ENCODE results near the gene APOL2.
"Not testable (repeated sequence)": the region's sequence is repeated elsewhere in the genome, so short reads cannot be mapped to it uniquely, and the experiment has no call there.

APOL2 gene

DNA sequence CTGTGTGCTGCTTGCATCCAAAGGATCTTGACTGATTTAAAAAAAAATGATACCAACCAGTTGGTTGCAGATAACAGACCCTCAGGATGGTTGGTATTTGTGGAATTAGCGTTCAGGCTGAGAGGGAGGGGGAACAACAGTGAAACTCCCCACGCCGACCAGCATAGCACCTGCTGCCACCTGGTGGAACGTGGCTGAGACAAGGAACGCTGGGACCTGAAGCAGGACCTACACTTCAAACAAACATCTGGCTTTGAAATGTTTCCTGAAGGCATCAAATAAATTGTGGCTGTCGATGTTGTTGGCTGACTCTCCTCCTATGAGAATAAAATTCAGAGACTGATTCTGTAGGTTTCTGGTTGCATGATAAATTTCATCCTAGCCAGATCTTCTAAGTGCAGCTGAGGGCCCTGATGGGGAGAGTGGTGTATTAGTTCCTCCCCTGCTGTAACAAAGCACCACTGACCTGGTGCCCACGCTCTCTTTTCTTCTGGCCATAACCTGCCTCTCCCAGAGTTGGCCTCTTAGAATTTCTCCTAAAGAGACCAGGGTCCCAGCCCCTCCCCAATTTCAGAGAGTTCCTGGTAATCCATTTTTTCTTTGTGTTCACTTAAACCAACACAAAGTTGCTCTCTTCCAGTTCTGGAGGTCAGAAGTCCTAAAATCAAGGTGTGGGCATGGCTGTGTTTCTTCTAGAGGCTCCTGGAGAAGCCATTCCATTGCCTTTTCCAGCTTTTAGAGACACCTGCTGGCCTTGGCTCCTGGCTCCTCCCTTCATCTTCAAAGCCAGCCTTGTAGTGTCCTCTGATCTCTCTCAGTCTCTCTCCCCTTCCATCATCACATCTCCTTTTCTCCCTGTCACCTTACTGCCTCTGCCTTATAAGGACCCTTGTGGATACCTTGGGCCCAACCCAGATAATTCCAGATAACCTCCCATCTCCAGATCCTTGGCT, 17.3 kb downstream of the APOL2 start:
- no peak for DNase-seq (ENCODE audit: low spot score)

- DNase-seq (ENCODE audit: low spot score): no peak
Observed at GRCh38 chr22:36220451-36220921, 18.8 kb downstream of the APOL2 start.

DNA sequence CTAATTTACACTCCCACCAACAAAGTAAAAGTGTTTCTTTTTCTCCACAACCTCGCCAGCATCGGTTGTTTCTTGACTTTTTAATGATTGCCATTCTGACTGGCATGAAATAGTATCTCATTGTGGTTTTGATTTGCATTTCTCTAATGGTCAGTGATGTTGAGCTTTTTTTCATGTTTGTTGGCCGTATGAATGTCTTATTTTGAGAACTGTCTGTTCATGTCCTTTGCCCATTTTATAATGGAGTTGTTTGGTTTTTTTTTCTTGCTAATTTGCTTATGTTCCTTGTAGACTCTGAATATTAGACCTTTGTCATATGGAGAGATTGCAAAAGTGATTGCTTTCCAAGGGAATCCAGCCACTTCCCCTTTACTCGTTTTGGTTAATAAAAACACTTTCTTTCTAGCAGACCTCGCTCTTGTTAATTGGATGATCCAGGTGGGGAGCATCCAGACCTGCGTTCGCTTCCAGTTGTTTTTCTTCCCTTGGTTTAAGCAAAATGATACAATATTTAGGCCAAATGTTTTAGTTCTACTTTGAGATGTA, 20.6 kb downstream of the APOL2 start:
- no peak for DNase-seq (ENCODE audit: low spot score)

GRCh38 chr22:36215981-36216380, 23.3 kb downstream of the APOL2 start:
- no peak for DNase-seq (ENCODE audit: low spot score)

DNA sequence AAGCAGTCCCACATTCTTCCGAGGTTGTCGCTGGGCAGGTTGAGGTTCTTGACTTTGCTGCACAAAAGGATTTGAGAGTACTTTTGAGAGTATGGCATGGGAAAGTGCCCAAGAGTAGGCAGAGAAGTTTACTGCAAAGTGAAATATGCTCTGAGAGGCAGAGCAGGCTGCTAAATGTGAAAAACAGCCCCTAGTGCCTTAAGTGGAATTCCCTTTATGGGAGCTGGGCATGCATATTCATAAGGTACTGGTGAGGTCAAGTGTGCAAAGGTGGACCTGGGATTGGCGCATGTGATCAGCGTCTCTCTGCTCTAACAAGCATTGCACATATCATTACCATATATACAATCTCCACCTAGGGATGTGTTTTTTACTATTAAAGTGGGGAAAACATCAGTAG, 25.7 kb downstream of the APOL2 start:
- no peak for DNase-seq (ENCODE audit: low spot score)

- DNase-seq (ENCODE audit: low spot score): no peak
Observed at GRCh38 chr22:36212901-36213300, 26.4 kb downstream of the APOL2 start.

DNA sequence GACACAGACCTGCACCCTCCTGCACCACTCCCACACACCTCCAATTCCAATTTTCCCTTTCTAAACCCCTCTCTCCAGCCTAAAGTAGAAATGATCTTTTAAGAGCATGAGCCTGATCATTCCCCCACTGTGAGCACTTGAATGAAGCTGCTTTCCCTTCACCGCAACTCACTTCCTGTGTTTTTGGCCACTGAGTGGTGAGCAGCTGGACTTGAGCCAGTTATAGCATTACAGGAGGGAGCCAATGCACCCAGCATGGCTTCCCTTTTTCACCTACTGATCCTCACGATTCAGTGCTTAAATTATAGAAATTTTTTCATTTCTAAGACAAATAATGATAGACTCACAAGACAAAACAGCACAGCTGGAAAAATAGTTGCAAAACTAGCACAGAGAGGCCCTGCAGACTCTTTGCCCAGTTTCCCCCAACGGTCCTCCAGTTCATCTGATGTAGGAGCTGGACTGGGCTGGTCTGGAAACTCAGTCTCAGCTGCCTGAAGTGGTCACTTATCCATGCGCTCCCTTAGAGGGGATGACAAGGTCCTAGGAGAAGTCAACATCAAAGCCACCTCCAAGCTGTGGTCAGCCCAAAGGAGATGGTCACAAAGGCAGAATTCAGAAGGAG, 28.0 kb downstream of the APOL2 start:
- no peak for DNase-seq (ENCODE audit: low spot score)

DNA sequence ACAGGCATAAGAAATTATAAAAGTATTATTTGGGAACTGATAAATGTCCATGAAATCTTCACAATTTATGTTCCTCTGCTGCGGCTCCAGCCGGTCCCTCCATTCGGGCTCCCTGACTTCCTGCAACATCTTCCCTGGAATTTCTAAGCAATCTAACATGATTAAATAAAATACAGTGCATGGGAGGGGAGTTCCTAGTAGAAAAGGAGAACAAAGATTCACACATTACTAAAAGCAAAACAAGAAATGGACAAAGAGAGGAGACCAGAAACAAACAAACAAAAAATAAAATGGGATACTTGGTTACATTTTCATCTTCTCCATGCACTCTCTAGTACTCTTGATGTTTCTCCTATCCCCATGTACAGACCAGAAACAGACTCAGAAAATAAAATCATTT, 29.1 kb downstream of the APOL2 start:
- DNase-seq (ENCODE audit: low spot score): no peak

GRCh38 chr22:36209488-36209908, 29.8 kb downstream of the APOL2 start:
- DNase-seq (ENCODE audit: low spot score): not testable (repeated sequence)

GRCh38 chr22:36208914-36209313, 30.4 kb downstream of the APOL2 start:
- DNase-seq (ENCODE audit: low spot score): no peak

- no peak for DNase-seq (ENCODE audit: low spot score)
Observed at GRCh38 chr22:36208162-36208765, 31.1 kb downstream of the APOL2 start.

DNA sequence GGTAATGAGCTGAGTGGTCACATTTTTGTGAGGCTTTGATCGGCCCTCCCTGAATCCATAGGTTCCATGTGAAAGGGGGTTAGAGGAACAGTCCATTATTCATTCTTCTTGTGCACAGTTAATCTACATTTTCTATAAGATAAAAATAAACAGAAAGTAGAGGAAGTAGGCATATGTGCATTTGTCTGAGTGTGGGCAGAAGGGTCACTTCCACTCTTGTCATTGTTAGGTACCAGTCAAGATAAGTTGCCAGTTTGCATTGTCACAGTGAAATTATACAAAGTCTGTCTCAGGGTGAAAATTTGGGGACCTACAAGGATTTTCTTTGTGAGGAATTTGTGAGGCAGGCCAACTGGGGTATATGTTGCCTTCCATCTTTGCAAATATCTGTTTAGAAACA, 33.1 kb downstream of the APOL2 start:
- no peak for DNase-seq (ENCODE audit: low spot score)

- not testable (repeated sequence) for DNase-seq (ENCODE audit: low spot score)
Observed at GRCh38 chr22:36205573-36205972, 33.8 kb downstream of the APOL2 start.

- no peak for DNase-seq (ENCODE audit: low spot score)
Observed at GRCh38 chr22:36204632-36205015, 34.7 kb downstream of the APOL2 start.

- no peak for DNase-seq (ENCODE audit: low spot score)
Observed at GRCh38 chr22:36204001-36204631, 35.2 kb downstream of the APOL2 start.

GRCh38 chr22:36203441-36203840, 35.9 kb downstream of the APOL2 start:
- DNase-seq (ENCODE audit: low spot score): not testable (repeated sequence)

DNA sequence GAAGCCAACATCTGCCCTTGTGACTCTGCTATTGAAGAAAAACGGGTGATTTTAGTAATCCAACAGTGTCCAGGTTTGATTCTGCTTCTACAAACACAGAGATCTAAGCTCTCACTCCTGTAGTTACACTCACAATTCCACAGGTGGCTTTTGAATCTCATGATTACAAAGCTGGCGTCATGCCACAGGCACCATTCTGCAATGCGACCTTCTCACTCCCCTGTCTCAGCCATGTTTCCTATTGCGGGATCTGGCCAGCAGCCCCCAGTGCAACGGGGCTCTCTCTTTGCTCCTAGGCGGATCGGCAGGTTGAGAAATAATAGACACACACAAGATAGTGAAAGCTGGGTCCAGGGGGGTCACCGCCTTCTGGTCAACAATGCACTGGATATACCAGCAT, 36.4 kb downstream of the APOL2 start:
- DNase-seq (ENCODE audit: low spot score): not testable (repeated sequence)

DNA sequence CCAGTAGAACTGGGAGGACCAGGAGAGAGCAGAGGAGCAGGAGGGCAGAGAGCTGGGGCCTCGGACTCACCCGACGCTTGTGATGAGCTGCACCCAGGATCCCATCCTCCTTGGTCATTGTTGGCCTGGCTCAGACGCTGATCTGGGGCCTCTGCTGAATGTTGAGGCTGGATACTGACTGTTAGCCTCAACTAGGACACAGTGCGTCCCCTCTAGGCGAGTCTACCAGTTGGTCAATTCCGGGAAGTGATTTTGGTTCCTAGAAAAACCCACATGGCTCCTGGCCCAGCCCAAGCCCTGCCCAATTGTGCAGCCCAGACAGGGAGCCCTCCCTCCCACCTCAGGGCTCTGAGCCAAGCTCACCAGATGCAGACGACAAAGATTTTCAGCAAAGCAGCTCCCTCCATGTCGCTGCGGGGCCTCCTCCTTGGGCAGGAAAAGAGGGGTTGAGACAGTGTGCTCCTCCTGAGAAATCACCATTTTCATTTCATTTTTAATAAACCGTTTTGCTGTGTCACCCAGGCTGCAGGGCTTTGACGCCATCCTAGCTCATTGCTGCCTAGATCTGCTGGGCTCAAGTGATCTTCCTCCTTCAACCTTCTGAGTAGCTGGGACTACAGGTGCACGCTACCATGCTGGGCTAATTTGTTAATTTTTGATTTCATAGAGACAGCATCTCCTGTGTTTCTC, 37.6 kb downstream of the APOL2 start, which contains the start of gene APOL4:
TSS of gene APOL4 (minus strand) at position 180 of the 690 bp plus-strand sequence. CDS start at position 105, 75 bp downstream.
- DNase-seq (ENCODE audit: low spot score): no peak

GRCh38 chr22:36201025-36201424, 38.3 kb downstream of the APOL2 start:
- DNase-seq (ENCODE audit: low spot score): not testable (repeated sequence)

GRCh38 chr22:36199001-36199551, 40.3 kb downstream of the APOL2 start:
- no peak for DNase-seq (ENCODE audit: low spot score)

- no peak for DNase-seq (ENCODE audit: low spot score)
Observed at GRCh38 chr22:36198536-36198935, 40.8 kb downstream of the APOL2 start.

Data from COLO829 (cell line).